Fibroblast of mammary gland (primary cell): Measurements from ENCODE around the gene RPL19.

ENCODE experiments used
- DNase-seq: peaks from one replicate; pipeline ENCODE4 v3.0.0-alpha.2; 2010; ENCODE audit warnings: low read depth
- H3K4me3 ChIP-seq: 2 replicates; pipeline ENCODE4 v1.5.1; 2011; ENCODE audit warnings: low read depth, mild to moderate bottlenecking, low read length, moderate library complexity; ENCODE audit not compliant: control insufficient read depth
- CTCF ChIP-seq: conservative IDR thresholded peaks from 2 replicates; pipeline ENCODE4 v1.5.1; 2011; ENCODE audit warnings: low read depth, low read length, inconsistent platforms; ENCODE audit not compliant: control insufficient read depth, insufficient read depth

RPL19 gene

GRCh38 chr17:39252788-39253460, 52.8 kb downstream of the RPL19 start:
- TF ChIP-seq CTCF, result no peak
- no peak for DNase-seq
- H3K4me3 ChIP-seq, result no peak overlapping the region
